ENCODE data around the gene CFL2.
"Not testable (repeated sequence)": the region's sequence is repeated elsewhere in the genome, so short reads cannot be mapped to it uniquely, and the experiment has no call there.

The CFL2 gene

GRCh38 chr14:34714320-34715126, at the start of gene CFL2:
Gene CFL2 (minus strand): TSS chr14:34714593. CDS start chr14:34714540, 53 bp downstream.
- peak; percentile 90 for DNase-seq

- DNase-seq: no peak
Observed at GRCh38 chr14:34755215-34755614, 40.8 kb upstream of the CFL2 start.

DNA sequence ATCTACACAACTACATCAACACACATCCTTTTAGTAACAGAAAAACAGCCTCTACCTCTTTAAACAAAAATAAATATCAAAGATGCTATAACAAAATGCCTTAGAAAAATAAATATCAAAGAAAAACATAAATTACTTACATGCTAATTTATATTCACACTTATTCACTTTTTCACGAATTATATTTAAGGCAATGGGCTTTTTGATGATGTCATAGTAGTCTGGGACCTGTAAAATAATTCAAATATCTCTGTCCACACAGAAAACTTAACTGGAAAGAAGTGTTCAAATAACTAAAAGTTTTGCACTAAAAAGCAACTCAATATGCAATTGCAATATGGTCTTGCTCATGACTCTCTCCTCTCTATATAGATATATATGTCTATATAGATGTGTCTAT, 40.3 kb upstream of the CFL2 start:
- no peak for DNase-seq

DNA sequence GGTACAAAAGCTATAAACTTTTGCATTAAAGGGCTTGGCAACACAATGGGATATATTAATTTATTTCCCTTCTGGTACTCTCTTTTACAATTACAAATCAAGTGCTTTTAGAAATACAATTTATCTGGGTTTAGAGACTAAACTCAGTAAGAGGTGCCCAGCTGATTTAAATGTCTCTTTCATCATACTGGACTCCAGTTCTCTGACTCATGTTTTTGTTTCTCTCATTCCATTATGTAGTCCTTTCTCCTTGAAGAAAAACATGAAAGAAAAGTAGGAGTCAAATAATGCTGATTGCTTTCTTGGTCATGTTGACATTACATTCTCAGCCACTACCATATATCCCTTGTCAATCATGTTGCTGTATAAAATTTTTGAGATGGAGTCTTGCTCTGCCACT, 36.3 kb upstream of the CFL2 start:
- no peak for DNase-seq

GRCh38 chr14:34750233-34750632, 35.8 kb upstream of the CFL2 start:
- no peak for DNase-seq

DNA sequence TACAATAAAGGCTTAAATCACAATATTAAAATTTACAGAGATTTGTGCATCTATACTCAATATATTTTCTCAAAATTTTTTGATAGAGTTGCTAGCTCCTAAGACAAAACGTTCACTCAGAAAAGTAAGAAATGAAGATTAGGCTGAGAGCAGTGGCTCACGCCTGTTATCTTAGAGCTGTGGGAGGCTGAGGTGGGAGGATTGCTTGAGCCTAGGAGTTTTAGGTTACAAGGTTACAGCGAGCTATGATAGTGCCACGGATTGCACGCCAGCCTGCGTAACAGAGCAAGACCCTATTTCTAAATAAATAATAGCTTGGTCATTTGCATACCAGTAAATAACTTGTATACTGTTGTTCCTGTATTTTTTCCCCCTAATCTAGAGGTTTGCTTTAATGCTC, 35.0 kb upstream of the CFL2 start:
- no peak for DNase-seq

DNA sequence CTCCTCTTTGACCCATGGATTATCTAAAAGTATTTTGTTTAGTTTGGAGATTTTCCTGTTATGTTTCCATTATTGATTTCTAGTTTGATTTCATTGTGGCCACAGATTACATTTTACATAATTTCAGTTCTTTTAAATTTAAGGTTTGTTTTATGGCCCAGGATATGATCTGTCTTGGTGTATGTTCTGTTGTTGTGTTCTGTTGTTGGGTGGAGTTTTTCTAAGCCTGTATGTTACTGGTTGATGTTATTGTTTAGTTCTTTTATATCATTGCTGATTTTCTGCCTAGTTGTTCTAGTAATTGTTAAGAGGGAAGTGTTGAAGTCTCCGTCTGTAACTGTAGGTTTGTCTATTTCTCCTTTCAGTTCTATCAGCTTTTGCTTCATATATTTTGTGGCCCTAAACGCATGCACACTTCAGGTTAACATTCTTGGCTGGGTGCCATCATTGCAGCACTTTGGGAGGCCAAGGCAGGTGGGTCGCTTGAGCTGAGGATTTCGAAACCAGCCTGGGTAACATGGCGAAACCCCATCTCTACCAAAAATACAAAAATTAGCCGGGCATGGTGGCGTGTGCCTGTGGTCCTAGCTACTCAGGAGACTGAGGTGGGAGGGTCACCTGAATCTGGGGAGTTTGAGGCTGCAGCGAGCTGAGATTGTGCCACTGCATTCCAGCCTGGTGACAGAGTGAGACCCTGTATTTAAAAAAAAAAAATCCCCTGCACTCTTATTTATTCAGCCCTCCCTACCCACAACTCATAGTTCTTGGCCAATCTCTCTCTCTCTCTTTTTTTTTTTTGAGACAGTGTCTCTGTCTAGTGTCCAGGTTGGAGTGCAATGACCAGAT, 28.1 kb upstream of the CFL2 start:
- DNase-seq: no peak

DNA sequence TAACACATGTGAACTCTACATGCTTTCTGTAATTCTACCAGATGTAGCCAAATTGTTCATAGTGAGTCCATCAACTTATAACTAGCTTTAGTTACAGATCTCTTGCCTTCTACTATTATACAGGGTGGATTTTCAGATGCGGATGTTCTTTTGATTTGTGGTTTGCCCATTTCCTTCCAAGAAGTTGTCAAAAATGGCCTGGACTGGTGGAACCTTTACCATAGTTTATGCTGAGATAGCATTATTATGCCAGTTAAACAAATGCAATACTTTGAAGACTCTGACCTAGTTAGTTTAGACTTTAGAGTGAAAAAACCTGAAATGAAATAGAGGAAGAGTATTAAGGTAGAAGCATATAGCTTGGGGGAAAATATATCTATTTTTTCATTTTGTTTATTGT, 27.4 kb upstream of the CFL2 start:
- no peak for DNase-seq

GRCh38 chr14:34740139-34740538, 25.7 kb upstream of the CFL2 start:
- DNase-seq: not testable (repeated sequence)

- DNase-seq: not testable (repeated sequence)
Observed at GRCh38 chr14:34737079-34737478, 22.7 kb upstream of the CFL2 start.

- no peak for DNase-seq
Observed at GRCh38 chr14:34733245-34733644, 18.9 kb upstream of the CFL2 start.

- DNase-seq: no peak
Observed at GRCh38 chr14:34732802-34733201, 18.4 kb upstream of the CFL2 start.

- DNase-seq: no peak
Observed at GRCh38 chr14:34723867-34724266, 9.5 kb upstream of the CFL2 start.

- peak; percentile 48 for DNase-seq
Observed at GRCh38 chr14:34722723-34723545, 8.5 kb upstream of the CFL2 start.

- DNase-seq: no peak
Observed at GRCh38 chr14:34721129-34721528, 6.7 kb upstream of the CFL2 start.

- no peak for DNase-seq
Observed at GRCh38 chr14:34718750-34719304, 4.4 kb upstream of the CFL2 start.

- DNase-seq: no peak
Observed at GRCh38 chr14:34715127-34715863, 902 bp upstream of the CFL2 start.

GRCh38 chr14:34713681-34714319, 593 bp downstream of the CFL2 start:
- no peak for DNase-seq

GRCh38 chr14:34713122-34713680, 1.2 kb downstream of the CFL2 start:
- DNase-seq: no peak

- no peak for DNase-seq
Observed at GRCh38 chr14:34711796-34712712, 2.3 kb downstream of the CFL2 start.

All from right hindlimb (tissue), 1 donor.